ENCODE data around the gene HDAC8. TPM values are rescaled to one million over a fixed set of nuclear protein-coding genes. Genes with fewer than 3 reads are reported as not detected.

HDAC8 gene
- total RNA-seq, 6 experiments from 2014 or later, result 12.6 to 19.4 (median 17.0) TPM

DNA sequence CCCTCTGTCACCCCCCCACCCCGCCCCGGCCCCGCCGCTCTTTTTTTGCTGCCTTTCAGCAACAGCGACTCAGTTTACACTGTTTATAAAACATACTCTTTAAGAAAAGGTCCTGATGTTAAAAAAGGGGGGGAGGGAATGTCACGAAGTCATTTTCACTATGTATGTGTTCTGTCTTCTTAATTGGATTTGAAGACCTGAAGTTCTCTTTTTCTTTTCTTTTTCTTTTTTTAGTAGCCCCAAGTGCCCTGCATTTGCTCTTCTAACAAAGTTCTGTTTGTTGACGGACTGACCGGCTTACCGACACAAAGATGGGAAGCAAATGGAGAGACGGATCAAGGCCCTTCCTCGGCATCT lies 264.5 kb downstream of the HDAC8 start:
- WGBS (ENCODE audit: insufficient coverage, low coverage, low lambda C conversion rate, missing lambda C conversion rate), result 28% methylated on average over 11 of the region's 11 CpGs
- Histone ChIP-seq H3K27me3 (peaks cover 0 to 5% of the 10 kb centered on the region in 2 donors), H3K27ac (no peak overlapping the region), H3K9me3 (no peaks in the 10 kb centered on the region), H3K4me3 (no peak overlapping the region), H3K4me1 (peaks cover 0 to 13% (median 3%) of the 10 kb centered on the region in 4 donors), H3K36me3 (no peaks in the 10 kb centered on the region)
- ATAC-seq, result no peak
- intact Hi-C loops (cut with DNase I), result no loop called here
- DNase-seq, result no peak
- TF ChIP-seq POLR2A (IDR thresholded peaks at IDR 0.05), result no peak

DNA sequence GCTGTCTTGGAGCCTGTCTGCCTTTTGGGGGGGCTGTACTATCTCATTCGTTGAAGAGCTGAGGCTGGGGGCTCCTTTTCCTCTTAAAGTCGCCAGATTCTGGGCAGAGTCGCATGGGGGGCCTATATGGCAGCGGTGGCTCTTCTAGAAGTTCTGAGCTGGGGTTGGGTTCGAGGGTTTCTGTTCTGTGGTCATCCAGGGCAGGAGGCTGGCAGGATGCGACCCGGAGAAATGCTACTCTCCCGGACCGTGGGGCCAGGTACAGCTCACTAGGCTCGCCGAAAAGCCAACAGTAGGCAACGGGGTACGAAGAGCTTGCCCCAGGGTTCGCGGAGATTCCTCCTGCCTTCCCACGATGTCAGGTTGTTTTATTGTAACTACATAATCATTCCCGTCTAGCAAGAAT lies 265.0 kb downstream of the HDAC8 start:
- DNase-seq (no peak), ATAC-seq (no peak)
- H3K27ac ChIP-seq, result no peak overlapping the region
- H3K9me3 ChIP-seq, result no peaks in the 10 kb centered on the region
- WGBS (ENCODE audit: insufficient coverage, low coverage, low lambda C conversion rate, missing lambda C conversion rate), result 28% methylated on average over 5 of the region's 17 CpGs
- no peak for TF ChIP-seq POLR2A (IDR thresholded peaks at IDR 0.05)
- TF ChIP-seq, protein P1, sequence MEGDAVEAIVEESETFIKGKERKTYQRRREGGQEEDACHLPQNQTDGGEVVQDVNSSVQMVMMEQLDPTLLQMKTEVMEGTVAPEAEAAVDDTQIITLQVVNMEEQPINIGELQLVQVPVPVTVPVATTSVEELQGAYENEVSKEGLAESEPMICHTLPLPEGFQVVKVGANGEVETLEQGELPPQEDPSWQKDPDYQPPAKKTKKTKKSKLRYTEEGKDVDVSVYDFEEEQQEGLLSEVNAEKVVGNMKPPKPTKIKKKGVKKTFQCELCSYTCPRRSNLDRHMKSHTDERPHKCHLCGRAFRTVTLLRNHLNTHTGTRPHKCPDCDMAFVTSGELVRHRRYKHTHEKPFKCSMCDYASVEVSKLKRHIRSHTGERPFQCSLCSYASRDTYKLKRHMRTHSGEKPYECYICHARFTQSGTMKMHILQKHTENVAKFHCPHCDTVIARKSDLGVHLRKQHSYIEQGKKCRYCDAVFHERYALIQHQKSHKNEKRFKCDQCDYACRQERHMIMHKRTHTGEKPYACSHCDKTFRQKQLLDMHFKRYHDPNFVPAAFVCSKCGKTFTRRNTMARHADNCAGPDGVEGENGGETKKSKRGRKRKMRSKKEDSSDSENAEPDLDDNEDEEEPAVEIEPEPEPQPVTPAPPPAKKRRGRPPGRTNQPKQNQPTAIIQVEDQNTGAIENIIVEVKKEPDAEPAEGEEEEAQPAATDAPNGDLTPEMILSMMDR (IDR thresholded peaks at IDR 0.05), result no peak
- H3K4me3 ChIP-seq, result peak overlapping the region in 2 of 3 donors; percentile 46 to 55
- H3K27me3 ChIP-seq, result peaks cover 0 to 5% of the 10 kb centered on the region in 2 donors
- peaks cover 0 to 13% (median 3%) of the 10 kb centered on the region in 4 donors for H3K4me1 ChIP-seq
- intact Hi-C loops (cut with DNase I), result no loop called here
- no peaks in the 10 kb centered on the region for H3K36me3 ChIP-seq

DNA sequence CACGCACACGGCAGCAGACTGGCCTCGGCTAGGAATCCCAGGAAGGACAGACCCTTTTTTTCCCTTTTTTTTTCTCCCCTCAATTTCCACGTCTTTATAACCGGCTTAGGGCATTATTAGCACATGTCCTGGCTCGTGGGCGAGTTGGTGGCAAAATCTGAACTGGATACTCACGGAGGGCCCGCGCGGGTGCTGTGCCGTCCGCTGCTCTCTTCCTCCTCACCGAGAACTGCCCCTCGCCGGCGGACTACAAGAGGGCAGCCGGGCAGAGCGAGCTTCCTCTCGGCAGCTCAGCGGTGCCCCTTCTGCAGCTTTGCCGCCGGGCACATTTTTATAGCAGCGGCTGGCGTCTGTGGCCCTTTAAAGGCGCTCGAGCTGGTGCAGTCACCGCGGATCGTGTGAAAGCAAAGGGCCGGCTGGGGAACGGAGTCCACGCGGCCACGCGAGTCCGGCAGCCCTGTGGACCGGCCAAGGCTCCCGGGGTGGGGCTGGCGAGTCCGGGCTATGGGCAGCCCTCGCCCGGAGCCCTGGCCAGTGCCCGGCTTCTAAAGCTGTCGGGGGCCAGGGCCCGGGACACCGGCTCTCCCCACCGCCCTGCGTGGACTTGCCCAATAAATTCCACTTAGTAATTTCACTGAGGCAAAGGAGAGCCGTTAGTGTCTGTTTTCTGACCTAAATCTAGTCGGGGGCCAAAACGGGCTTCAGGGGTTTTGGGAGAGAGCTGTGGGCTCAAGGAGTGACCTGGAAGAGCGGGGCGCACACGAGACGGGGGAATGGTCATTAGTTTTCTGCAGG lies 265.6 kb downstream of the HDAC8 start:
- Histone ChIP-seq H3K27me3 (peaks cover 0 to 5% of the 10 kb centered on the region in 2 donors), H3K4me3 (peak overlapping the region; percentile 31 to 55 (median 46)), H3K27ac (no peak overlapping the region), H3K9me3 (no peaks in the 10 kb centered on the region), H3K4me1 (peaks cover 0 to 13% (median 3%) of the 10 kb centered on the region in 4 donors), H3K36me3 (no peaks in the 10 kb centered on the region)
- ATAC-seq (peak; percentile 76 to 80 (median 78)), DNase-seq (peak; percentile 59 to 66 (median 61))
- intact Hi-C loops (cut with DNase I), result no loop called here
- WGBS (ENCODE audit: insufficient coverage, low coverage, low lambda C conversion rate, missing lambda C conversion rate), result 11% methylated on average over 17 of the region's 56 CpGs
- TF ChIP-seq, protein P1 (IDR thresholded peaks at IDR 0.05), result no peak
- no peak for TF ChIP-seq POLR2A (IDR thresholded peaks at IDR 0.05)

DNA sequence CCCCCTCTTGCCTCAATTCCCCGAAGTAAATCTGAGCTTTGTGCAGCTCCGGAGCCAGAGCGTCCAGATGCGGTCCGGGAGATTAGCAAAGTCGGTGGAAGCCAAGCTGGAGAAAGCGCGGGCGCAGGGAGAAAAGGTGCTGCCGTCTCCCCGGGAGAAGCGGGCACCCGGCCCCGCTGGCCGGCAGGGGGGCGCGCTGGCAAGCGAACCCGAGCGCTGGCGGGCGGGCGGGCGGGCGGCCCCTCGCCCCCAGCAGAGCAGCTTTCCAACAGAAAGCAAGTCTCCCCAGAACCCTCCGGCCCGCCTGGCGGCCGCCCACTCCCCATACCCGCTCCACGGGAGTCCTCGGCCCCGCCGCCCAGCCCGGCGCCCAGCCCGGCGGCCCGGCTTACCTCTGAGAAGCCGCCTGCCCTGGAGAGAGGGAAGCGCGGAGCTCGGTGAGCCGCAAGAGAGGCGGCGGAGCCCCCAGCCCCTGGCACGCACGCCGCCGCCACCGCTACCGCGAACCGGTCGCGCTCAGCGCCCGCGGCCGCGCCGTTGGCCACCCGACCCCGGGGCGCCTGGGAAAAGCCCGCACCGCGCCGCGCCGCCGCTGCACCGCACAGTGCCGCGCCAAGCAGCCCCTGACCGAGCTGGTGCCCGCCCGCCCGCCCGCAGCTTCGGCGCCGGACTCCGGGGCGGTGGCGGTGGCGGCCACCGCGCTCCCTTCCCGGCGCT lies 266.4 kb downstream of the HDAC8 start:
- H3K4me3 ChIP-seq, result peak overlapping the region; percentile 31 to 55 (median 46)
- intact Hi-C loops (cut with DNase I), result no loop called here
- no peak for ATAC-seq
- H3K4me1 ChIP-seq, result peaks cover 0 to 13% (median 3%) of the 10 kb centered on the region in 4 donors
- 0% methylated on average over 1 of the region's 92 CpGs for WGBS (ENCODE audit: insufficient coverage, low coverage, low lambda C conversion rate, missing lambda C conversion rate)
- no peaks in the 10 kb centered on the region for H3K36me3 ChIP-seq
- H3K27me3 ChIP-seq, result peaks cover 0 to 5% of the 10 kb centered on the region in 2 donors
- TF ChIP-seq POLR2A (IDR thresholded peaks at IDR 0.05), result no peak
- TF ChIP-seq, protein P1 (IDR thresholded peaks at IDR 0.05), result no peak
- no peak for DNase-seq
- H3K9me3 ChIP-seq, result no peaks in the 10 kb centered on the region
- H3K27ac ChIP-seq, result no peak overlapping the region
